C4-2B (cell line): ENCODE data around the gene SCAI.

ENCODE experiments used
- CTCF ChIP-seq: fragments of 450-650 bp; conservative IDR thresholded peaks from 2 replicates; pipeline ENCODE4 v1.5.1; 2017; ENCODE audit warnings: mild to moderate bottlenecking
- ZFX ChIP-seq: fragments of 450-650 bp; IDR thresholded peaks from 2 replicates; pipeline ENCODE4 v1.6.1; 2017

DNA sequence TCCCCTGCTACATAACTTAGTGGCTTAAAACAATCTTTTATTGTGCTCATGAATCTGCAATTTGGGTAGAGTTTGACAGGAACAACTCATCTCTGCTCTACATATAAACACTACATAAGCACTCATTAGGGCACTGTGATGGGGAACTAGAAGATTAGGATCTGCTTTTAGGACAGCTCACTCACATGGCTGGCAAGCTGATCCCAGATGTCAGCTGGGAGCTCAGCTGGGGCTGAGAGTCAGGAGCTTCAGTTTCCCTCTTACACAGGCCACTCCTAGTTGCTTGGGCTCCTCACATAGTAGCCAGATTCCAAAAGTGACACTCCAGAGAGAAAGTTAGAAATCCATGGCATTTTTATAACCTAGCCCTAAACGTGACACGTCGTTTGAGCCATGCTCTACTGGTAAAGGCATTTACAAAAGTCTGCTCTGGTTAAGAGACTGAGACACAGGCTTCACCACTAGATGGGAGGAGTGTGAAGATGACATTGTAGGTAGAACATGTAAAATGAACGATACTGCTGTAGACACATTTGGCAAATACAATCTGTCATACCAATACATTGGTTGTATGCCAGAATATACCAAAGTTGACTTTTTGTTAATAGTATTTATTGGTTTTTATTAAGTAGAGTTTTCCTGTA is 23.6 kb downstream of the SCAI start:
- TF ChIP-seq CTCF (no peak), ZFX (no peak)
